GM19372 (cell line): ENCODE results near the gene UFL1.

Experiments used
- ATAC-seq: cut with Tn5 transposase; IDR thresholded peaks from one replicate; pipeline ENCODE4 v1.9.1; 2021; ENCODE audit warnings: mild to moderate bottlenecking, low read depth, moderate library complexity; ENCODE audit not compliant: unreplicated experiment

Gene UFL1

GRCh38 chr6:96570053-96570452 is 48.4 kb downstream of the UFL1 start:
- ATAC-seq: no peak

DNA sequence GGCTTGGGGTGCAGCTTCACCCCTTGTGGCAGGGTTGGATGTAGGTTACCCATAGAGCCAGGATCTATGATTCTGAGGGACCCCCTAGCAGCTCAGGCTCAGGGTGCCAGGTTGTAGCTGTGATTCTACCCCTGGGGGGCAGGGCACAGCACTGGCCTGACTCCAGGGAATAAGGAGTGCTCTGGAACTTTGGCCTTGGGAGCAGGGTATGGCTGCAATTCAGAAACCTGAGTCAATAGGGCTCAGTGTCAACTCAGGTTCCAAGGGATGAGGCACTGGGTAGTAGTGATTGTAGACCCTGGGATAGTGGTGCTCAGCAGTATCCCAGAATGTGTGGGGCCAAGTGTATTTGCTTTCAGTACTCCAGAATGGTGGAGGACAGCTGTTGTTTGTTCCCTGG is 49.9 kb downstream of the UFL1 start:
- ATAC-seq: no peak

GRCh38 chr6:96575359-96575758 is 53.8 kb downstream of the UFL1 start:
- ATAC-seq: no peak

DNA sequence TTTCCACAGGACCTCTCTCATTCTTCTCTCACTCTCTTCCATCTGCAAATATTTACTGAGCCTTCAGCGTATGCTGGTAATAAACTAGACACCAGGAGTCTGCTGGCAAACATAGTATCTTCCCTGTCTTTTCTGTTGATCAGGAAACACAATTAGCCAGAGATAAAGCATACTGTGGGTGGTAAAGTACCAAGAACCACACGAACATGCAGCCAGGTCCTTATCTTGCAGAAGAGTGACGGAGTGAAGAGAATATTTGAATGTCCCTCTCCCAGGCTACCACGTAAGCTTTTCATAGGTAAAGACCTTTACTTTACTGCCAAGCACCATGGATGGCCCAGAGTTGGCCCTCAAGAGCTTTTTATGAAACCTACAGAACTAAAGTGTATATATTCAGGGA is 54.6 kb downstream of the UFL1 start:
- no peak for ATAC-seq

- no peak for ATAC-seq
Observed at GRCh38 chr6:96582021-96582420, 60.4 kb downstream of the UFL1 start.

GRCh38 chr6:96582436-96582835 is 60.8 kb downstream of the UFL1 start:
- ATAC-seq: no peak

GRCh38 chr6:96604420-96604819 is 82.8 kb downstream of the UFL1 start:
- ATAC-seq: no peak
